HepG2 (cell line): ENCODE measurements around the gene SLC9A9. TPM values are rescaled to one million over a fixed set of nuclear protein-coding genes. Genes with fewer than 3 reads are reported as not detected.

Source experiments
- ATAC-seq: fragments of 200-7000 bp; cut with Tn5 transposase; 3 replicates; pipeline ENCODE4 v1.9.1; 2020; ENCODE audit warnings: mild to moderate bottlenecking, moderate library complexity
- BruUV-seq: library from RNA; stranded (reverse); fragments of 400-500 nt; replicated peaks from 2 replicates; lab custom pipeline; 2021; lab: Mats Ljungman, UMichigan
- CTCF ChIA-PET: fragments of 300-600 bp; formaldehyde crosslinking; extraction: SDS; loops from one replicate; lab custom pipeline; 2021; ENCODE audit warnings: low total read pairs, inconsistent platforms, low intra/inter-chr PET ratio; lab: Yijun Ruan, JAX
- POLR2A ChIA-PET: fragments of 350-600 bp; sonication (Branson Sonifier 250); formaldehyde crosslinking; loops from one replicate; lab custom pipeline; 2020; ENCODE audit warnings: antibody characterized with exemption, inconsistent platforms; lab: Yijun Ruan, JAX
- DNase-seq: peaks from one replicate; pipeline ENCODE4 v3.0.0-alpha.2; 2015; ENCODE audit warnings: low spot score
- FAIRE-seq: peaks from 3 replicates; lab custom pipeline; 2011; peaks lifted over from hg19 to GRCh38; lab: Jason Lieb, UNC
- H2AFZ ChIP-seq: one replicate; pipeline ENCODE4 v1.6.1; 2011; ENCODE audit warnings: low read length, inconsistent platforms
- H3K27ac ChIP-seq: fragments of 300-600 bp; 3 replicates; pipeline ENCODE4 v1.8.0; 2011; ENCODE audit warnings: mixed run types, mild to moderate bottlenecking, mixed read lengths, low read length, inconsistent platforms; ENCODE audit not compliant: insufficient read depth; ENCODE audit errors: extremely low read length
- H3K27me3 ChIP-seq, 2 experiments: fragments of 200-600 bp in 1 of 2; 2 replicates in 1 of 2; 3 replicates in 1 of 2; pipeline versions ENCODE4 v1.6.0 to v1.8.0; 2011; ENCODE audit warnings: low read length in 2 of 2, mild to moderate bottlenecking in 2 of 2, moderate library complexity in 2 of 2, inconsistent platforms in 1 of 2; ENCODE audit not compliant: insufficient read depth in 2 of 2, control insufficient read depth in 1 of 2
- H3K36me3 ChIP-seq, 2 experiments: fragments of 200-600 bp in 1 of 2; replicated peaks in 1 of 2; 2 replicates in 1 of 2; 3 replicates in 1 of 2; pipeline versions ENCODE4 v1.5.1 to v1.8.0; 2011; ENCODE audit warnings: low read length in 2 of 2, inconsistent platforms in 1 of 2; ENCODE audit not compliant: insufficient read depth in 2 of 2, control insufficient read depth in 1 of 2
- H3K4me1 ChIP-seq: 2 replicates; pipeline ENCODE4 v1.5.1; 2012; ENCODE audit warnings: low read length, inconsistent platforms; ENCODE audit not compliant: insufficient read depth
- H3K4me2 ChIP-seq: 2 replicates; pipeline ENCODE4 v1.6.0; 2011; ENCODE audit warnings: low read depth, low read length, inconsistent platforms
- H3K4me3 ChIP-seq, 3 experiments: fragments of 200-600 bp in 1 of 3; sonication (generic), shearing (Covaris generic) in 1 of 3; replicated peaks in 1 of 3; 2 replicates each; pipeline ENCODE4 v1.5.1; 2011 to 2016; ENCODE audit warnings: low read length in 3 of 3, inconsistent platforms in 2 of 3, low read depth in 2 of 3, mild to moderate bottlenecking in 2 of 3, control low read depth in 1 of 3, mixed read lengths in 1 of 3; ENCODE audit not compliant: insufficient read depth in 1 of 3
- H3K79me2 ChIP-seq: one replicate; pipeline ENCODE4 v1.6.1; 2011; ENCODE audit warnings: low read length, inconsistent platforms; ENCODE audit not compliant: insufficient read depth
- H3K9ac ChIP-seq: 2 replicates; pipeline ENCODE4 v1.6.0; 2011; ENCODE audit warnings: mild to moderate bottlenecking, low read depth, low read length, inconsistent platforms; ENCODE audit not compliant: insufficient read depth
- H3K9me3 ChIP-seq: 2 replicates; pipeline ENCODE4 v1.5.1; 2012; ENCODE audit warnings: mild to moderate bottlenecking, low read length
- H4K20me1 ChIP-seq: 2 replicates; pipeline ENCODE4 v1.6.0; 2011; ENCODE audit warnings: inconsistent platforms, mild to moderate bottlenecking, low read length, moderate library complexity; ENCODE audit not compliant: insufficient read depth
- BCLAF1 ChIP-seq: fragments of 450-650 bp; IDR thresholded peaks from 2 replicates; pipeline ENCODE4 v1.6.1; 2017; ENCODE audit warnings: mild to moderate bottlenecking
- CHD2 ChIP-seq: IDR thresholded peaks from 2 replicates; pipeline ENCODE4 v1.6.1; 2011; ENCODE audit warnings: low read depth, low read length, improper control_type of control experiment
- SNAI1 ChIP-seq: sonication (generic); formaldehyde crosslinking; IDR thresholded peaks from 2 replicates; pipeline ENCODE4 v1.5.0; 2020; ENCODE audit warnings: mild to moderate bottlenecking, missing genetic modification reagents, borderline replicate concordance
- ZBTB20 ChIP-seq: sonication (generic); formaldehyde crosslinking; IDR thresholded peaks from 2 replicates; pipeline ENCODE4 v1.8.1; 2023; ENCODE audit warnings: missing genetic modification reagents, low read depth, mild to moderate bottlenecking, borderline replicate concordance
- ZFAT ChIP-seq: sonication (generic); formaldehyde crosslinking; conservative IDR thresholded peaks from 2 replicates; pipeline ENCODE4 v1.8.1; 2023; ENCODE audit warnings: missing genetic modification reagents, inconsistent platforms
- ZNF574 ChIP-seq: sonication (generic); formaldehyde crosslinking; IDR thresholded peaks from 2 replicates; pipeline ENCODE4 v1.4.0; 2020; ENCODE audit warnings: missing genetic modification reagents
- WGBS: methylation state at CpG from one replicate; pipeline ENCODE4 v1.1.6; 2017; ENCODE audit warnings: low lambda C conversion rate; 5-methylcytosine and 5-hydroxymethylcytosine counted together
- in situ Hi-C: cut with HindIII; loops from 2 replicates; pipeline ENCODE4 v1.10.0; 2017; ENCODE audit warnings: low pct_unique_long_range_greater_than_20kb; ENCODE audit not compliant: extremely low pct_ligation_motif_present
- intact Hi-C: fragments of 100-400 bp; cut with micrococcal nuclease; formaldehyde crosslinking; loops from one replicate; pipeline ENCODE4 v1.10.0; 2022; ENCODE audit not compliant: unreplicated experiment
- polyA plus RNA-seq, 8 experiments: library from polyadenylated mRNA; depleted of rRNA in 3 of 8; stranded (reverse) in 7 of 8; unstranded in 1 of 8; fragments of >200 nt; fragmentation: Illumina TruSeq in 4 of 8; extraction: Trizol in 4 of 8; gene quantifications; 2 replicates each; pipeline versions ENCODE4 v1.2.1 to v1.2.3, GENCODE V29; 2011 to 2016; ENCODE audit warnings: low read depth in 4 of 8, missing spikeins in 1 of 8, mixed read lengths in 1 of 8; ENCODE audit not compliant: insufficient read depth in 1 of 8
- total RNA-seq, 5 experiments: library from RNA; depleted of rRNA; stranded (reverse); fragments of >200 nt; fragmentation: Illumina TruSeq; extraction: Trizol; gene quantifications; 2 replicates each; pipeline ENCODE4 v1.2.3, GENCODE V29; 2016; ENCODE audit warnings: low read depth in 1 of 5
- TF ChIP-seq, protein P1 (sequence below): sonication (generic); formaldehyde crosslinking; IDR thresholded peaks from 2 replicates; pipeline ENCODE4 v1.4.0; 2020; ENCODE audit warnings: missing genetic modification reagents

The SLC9A9 gene
- total and polyA plus RNA-seq, 2 of the 13 experiments (the other 11 are each of a cell fraction or from before 2014, with no cell fraction given): not detected

GRCh38 chr3:143472731-143473523 is 375.3 kb downstream of the SLC9A9 start:
- ChIA-PET CTCF (no interaction called here), POLR2A (no interaction called here)
- H2AFZ ChIP-seq: no peak overlapping the region
- no peak for DNase-seq
- under 1% methylated on average over 7 of the region's 7 CpGs for WGBS
- H3K9ac ChIP-seq: no peak overlapping the region
- no peak for ATAC-seq
- no peaks in the 10 kb centered on the region for H3K79me2 ChIP-seq
- in situ Hi-C loops (no loop called here), intact Hi-C loops (no loop called here)
- H3K27ac ChIP-seq: no peak overlapping the region
- H3K4me3 ChIP-seq: no peak overlapping the region
- no peaks in the 10 kb centered on the region; a peak in 1 of 5 replicates for H3K27me3 ChIP-seq
- no peaks in the 10 kb centered on the region for H3K36me3 ChIP-seq
- TF ChIP-seq ZNF574 (CRISPR knock-in tag): no peak
- no peak for TF ChIP-seq ZBTB20
- TF ChIP-seq ZFAT (CRISPR knock-in tag): no peak
- no peak for TF ChIP-seq SNAI1 (CRISPR knock-in tag)
- TF ChIP-seq CHD2: no peak
- no peak for TF ChIP-seq BCLAF1
- TF ChIP-seq, protein P1, sequence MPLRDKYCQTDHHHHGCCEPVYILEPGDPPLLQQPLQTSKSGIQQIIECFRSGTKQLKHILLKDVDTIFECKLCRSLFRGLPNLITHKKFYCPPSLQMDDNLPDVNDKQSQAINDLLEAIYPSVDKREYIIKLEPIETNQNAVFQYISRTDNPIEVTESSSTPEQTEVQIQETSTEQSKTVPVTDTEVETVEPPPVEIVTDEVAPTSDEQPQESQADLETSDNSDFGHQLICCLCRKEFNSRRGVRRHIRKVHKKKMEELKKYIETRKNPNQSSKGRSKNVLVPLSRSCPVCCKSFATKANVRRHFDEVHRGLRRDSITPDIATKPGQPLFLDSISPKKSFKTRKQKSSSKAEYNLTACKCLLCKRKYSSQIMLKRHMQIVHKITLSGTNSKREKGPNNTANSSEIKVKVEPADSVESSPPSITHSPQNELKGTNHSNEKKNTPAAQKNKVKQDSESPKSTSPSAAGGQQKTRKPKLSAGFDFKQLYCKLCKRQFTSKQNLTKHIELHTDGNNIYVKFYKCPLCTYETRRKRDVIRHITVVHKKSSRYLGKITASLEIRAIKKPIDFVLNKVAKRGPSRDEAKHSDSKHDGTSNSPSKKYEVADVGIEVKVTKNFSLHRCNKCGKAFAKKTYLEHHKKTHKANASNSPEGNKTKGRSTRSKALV (CRISPR knock-in tag): no peak
- no peaks in the 10 kb centered on the region for H3K4me1 ChIP-seq
- no peaks in the 10 kb centered on the region for H3K9me3 ChIP-seq
- no TSS peak for BruUV-seq
- H4K20me1 ChIP-seq: no peaks in the 10 kb centered on the region
- H3K4me2 ChIP-seq: no peak overlapping the region
- no peak for FAIRE-seq
